Activated naive CD4-positive, alpha-beta T cell treated with anti-CD3 and anti-CD28 coated beads for 36 hours (primary cell): ENCODE measurements around the gene HEXD. TPM values are rescaled to one million over a fixed set of nuclear protein-coding genes. Genes with fewer than 3 reads are reported as not detected.

ENCODE experiments used
- CTCF ChIA-PET: fragments of 350-600 bp; sonication (Branson Sonifier 250); formaldehyde crosslinking; loops from one replicate; lab custom pipeline; 2021; ENCODE audit warnings: antibody characterized with exemption; lab: Charles Lee
- DNase-seq: peaks from one replicate; pipeline ENCODE4 v3.0.0-alpha.2; 2020
- H3K27ac Mint-ChIP-seq: one replicate; pipeline ENCODE4 v1.8.0; 2021; ENCODE audit warnings: mild to moderate bottlenecking, mixed read lengths
- H3K27me3 Mint-ChIP-seq: one replicate; pipeline ENCODE4 v1.8.0; 2021; ENCODE audit warnings: low read depth, mixed read lengths
- H3K36me3 Mint-ChIP-seq: one replicate; pipeline ENCODE4 v1.8.0; 2021; ENCODE audit warnings: low read depth, mixed read lengths
- H3K4me1 Mint-ChIP-seq: one replicate; pipeline ENCODE4 v1.8.0; 2021; ENCODE audit warnings: low read depth, mixed read lengths
- H3K4me3 Mint-ChIP-seq: one replicate; pipeline ENCODE4 v1.8.0; 2021; ENCODE audit warnings: mild to moderate bottlenecking, moderate library complexity, mixed read lengths
- H3K9me3 Mint-ChIP-seq: one replicate; pipeline ENCODE4 v1.8.0; 2021; ENCODE audit warnings: mixed read lengths
- intact Hi-C: fragments of 100-400 bp; cut with micrococcal nuclease; formaldehyde crosslinking; loops from one replicate; pipeline ENCODE4 v1.15.1; 2023
- total RNA-seq, 2 experiments: library from RNA; stranded (reverse); gene quantifications; one replicate each; pipeline ENCODE4 v1.2.3, GENCODE V29; 2021

Gene HEXD
- total RNA-seq, 2 experiments from 2014 or later, result 22.4 to 26.3 TPM

GRCh38 chr17:82443465-82444283 lies 25.5 kb downstream of the HEXD start:
- H3K9me3 Mint-ChIP-seq, result no peaks in the 10 kb centered on the region
- CTCF ChIA-PET, result no interaction called here
- DNase-seq, result no peak
- no peaks in the 10 kb centered on the region for H3K27me3 Mint-ChIP-seq
- no peak overlapping the region for H3K4me3 Mint-ChIP-seq
- no peak overlapping the region for H3K27ac Mint-ChIP-seq
- peaks cover 23% of the 10 kb centered on the region for H3K4me1 Mint-ChIP-seq
- H3K36me3 Mint-ChIP-seq, result peaks cover 27% of the 10 kb centered on the region
- intact Hi-C loops, result no loop called here

- Mint-ChIP-seq H3K36me3 (peaks cover 34% of the 10 kb centered on the region), H3K27me3 (no peaks in the 10 kb centered on the region), H3K9me3 (no peaks in the 10 kb centered on the region), H3K4me3 (no peak overlapping the region), H3K27ac (no peak overlapping the region), H3K4me1 (peaks cover 26% of the 10 kb centered on the region)
- DNase-seq, result no peak
- intact Hi-C loops, result no loop called here
- CTCF ChIA-PET, result no interaction called here
Measured at GRCh38 chr17:82444284-82444893, 26.2 kb downstream of the HEXD start.

- intact Hi-C loops, result no loop called here
- no peak for DNase-seq
- H3K4me3 Mint-ChIP-seq, result no peak overlapping the region
- no peaks in the 10 kb centered on the region for H3K9me3 Mint-ChIP-seq
- H3K27me3 Mint-ChIP-seq, result no peaks in the 10 kb centered on the region
- peaks cover 40% of the 10 kb centered on the region for H3K36me3 Mint-ChIP-seq
- no peak overlapping the region for H3K27ac Mint-ChIP-seq
- CTCF ChIA-PET, result no interaction called here
- H3K4me1 Mint-ChIP-seq, result peaks cover 26% of the 10 kb centered on the region
Measured at GRCh38 chr17:82444941-82445521, 26.9 kb downstream of the HEXD start.

GRCh38 chr17:82445542-82445941 lies 27.4 kb downstream of the HEXD start:
- peaks cover 40% of the 10 kb centered on the region for H3K36me3 Mint-ChIP-seq
- H3K9me3 Mint-ChIP-seq, result no peaks in the 10 kb centered on the region
- no peak overlapping the region for H3K27ac Mint-ChIP-seq
- intact Hi-C loops, result no loop called here
- CTCF ChIA-PET, result no interaction called here
- H3K4me1 Mint-ChIP-seq, result peaks cover 25% of the 10 kb centered on the region
- H3K27me3 Mint-ChIP-seq, result no peaks in the 10 kb centered on the region
- no peak for DNase-seq
- H3K4me3 Mint-ChIP-seq, result no peak overlapping the region

- peaks cover 27% of the 10 kb centered on the region for H3K4me1 Mint-ChIP-seq
- CTCF ChIA-PET, result interaction anchor here (1.9 kb wide), 1 partner anchor 94 kb away, joined by 5 read pairs; no protein-coding TSS in a partner anchor
Measured at GRCh38 chr17:82446124-82446523, 28.0 kb downstream of the HEXD start.

GRCh38 chr17:82446649-82447048 lies 28.5 kb downstream of the HEXD start:
- no peak for DNase-seq
- Mint-ChIP-seq H3K4me1 (peaks cover 32% of the 10 kb centered on the region), H3K27ac (peak overlapping the region; percentile 56), H3K36me3 (peaks cover 40% of the 10 kb centered on the region), H3K27me3 (no peaks in the 10 kb centered on the region), H3K4me3 (peak overlapping the region; percentile 39), H3K9me3 (no peaks in the 10 kb centered on the region)
- CTCF ChIA-PET, result interaction anchor here (1.9 kb wide), 1 partner anchor 94 kb away, joined by 5 read pairs; no protein-coding TSS in a partner anchor
- intact Hi-C loops, result no loop called here

More at GRCh38 chr17:82446124-82446523, 28.0 kb downstream of the HEXD start:
- intact Hi-C loops, result no loop called here
- Mint-ChIP-seq H3K4me3 (no peak overlapping the region), H3K9me3 (no peaks in the 10 kb centered on the region), H3K27ac (peak overlapping the region; percentile 56), H3K36me3 (peaks cover 40% of the 10 kb centered on the region), H3K27me3 (no peaks in the 10 kb centered on the region)
- no peak for DNase-seq

GRCh38 chr17:82447876-82448275 lies 29.7 kb downstream of the HEXD start:
- no peaks in the 10 kb centered on the region for H3K27me3 Mint-ChIP-seq

GRCh38 chr17:82449131-82449882 lies 31.2 kb downstream of the HEXD start:
- intact Hi-C loops, result loop anchor here (1.0 kb wide), 1 partner anchor 31 kb away; the partner anchor contains the start of genes HEXD and OGFOD3
- DNase-seq, result peak; percentile 87
- H3K4me3 Mint-ChIP-seq, result peak overlapping the region; percentile 94
- no peaks in the 10 kb centered on the region for H3K27me3 Mint-ChIP-seq
- peaks cover 36% of the 10 kb centered on the region for H3K36me3 Mint-ChIP-seq
- H3K4me1 Mint-ChIP-seq, result peaks cover 41% of the 10 kb centered on the region
- peak overlapping the region; percentile 99 for H3K27ac Mint-ChIP-seq
- H3K9me3 Mint-ChIP-seq, result peaks cover 3% of the 10 kb centered on the region
- CTCF ChIA-PET, result interaction anchor here (0.6 to 1.7 kb wide), 6 partner anchors 22 to 842 kb away, joined by 3 to 5 read pairs (median 4); no protein-coding TSS in a partner anchor

More at GRCh38 chr17:82447876-82448275, 29.7 kb downstream of the HEXD start:
- peak overlapping the region; percentile 83 for H3K27ac Mint-ChIP-seq
- CTCF ChIA-PET, result interaction anchor here (0.6 to 1.9 kb wide), 3 partner anchors 33 to 95 kb away, joined by 4 to 5 read pairs (median 5); no protein-coding TSS in a partner anchor
- H3K36me3 Mint-ChIP-seq, result peaks cover 40% of the 10 kb centered on the region
- no peaks in the 10 kb centered on the region for H3K9me3 Mint-ChIP-seq
- H3K4me1 Mint-ChIP-seq, result peaks cover 41% of the 10 kb centered on the region
- no peak overlapping the region for H3K4me3 Mint-ChIP-seq
- no peak for DNase-seq
- intact Hi-C loops, result no loop called here

GRCh38 chr17:82449883-82450356 lies 31.8 kb downstream of the HEXD start:
- Mint-ChIP-seq H3K27ac (peak overlapping the region; percentile 99), H3K27me3 (no peaks in the 10 kb centered on the region), H3K4me1 (peaks cover 41% of the 10 kb centered on the region), H3K4me3 (peak overlapping the region; percentile 94), H3K36me3 (peaks cover 36% of the 10 kb centered on the region), H3K9me3 (peaks cover 3% of the 10 kb centered on the region)
- CTCF ChIA-PET, result interaction anchor here (0.6 to 1.7 kb wide), 6 partner anchors 22 to 842 kb away, joined by 3 to 5 read pairs (median 4); no protein-coding TSS in a partner anchor
- peak; percentile 74 for DNase-seq
- intact Hi-C loops, result loop anchor here (1.0 to 2.0 kb wide), 5 partner anchors 8 to 198 kb away; partner anchors contain the start of genes FOXK2, HEXD, NARF and OGFOD3

- peaks cover 3% of the 10 kb centered on the region for H3K9me3 Mint-ChIP-seq
- intact Hi-C loops, result loop anchor here (1.0 to 2.0 kb wide), 5 partner anchors 8 to 198 kb away; partner anchors contain the start of genes FOXK2, NARF and WDR45B
- CTCF ChIA-PET, result interaction anchor here (1.3 to 1.5 kb wide), 2 partner anchors 23 to 215 kb away, joined by 4 to 5 read pairs; no protein-coding TSS in a partner anchor
- peak within 1 kb of the TSS; percentile 94 for H3K4me3 Mint-ChIP-seq
- H3K27me3 Mint-ChIP-seq, result no peaks in the 10 kb centered on the region
- peak; percentile 97 for DNase-seq
- H3K27ac Mint-ChIP-seq, result peak within 1 kb of the TSS; percentile 99
- peaks cover 41% of the 10 kb centered on the region for H3K4me1 Mint-ChIP-seq
- peaks cover 36% of the 10 kb centered on the region for H3K36me3 Mint-ChIP-seq
Measured at GRCh38 chr17:82450357-82451106, 32.4 kb downstream of the HEXD start, which contains the start of gene CYBC1. Gene CYBC1, minus strand, starts transcription at chr17:82450752. Its CDS starts 1,498 bp downstream, at chr17:82449254.

GRCh38 chr17:82452162-82452561 lies 34.0 kb downstream of the HEXD start:
- Mint-ChIP-seq H3K9me3 (peaks cover 3% of the 10 kb centered on the region), H3K36me3 (peaks cover 23% of the 10 kb centered on the region), H3K4me3 (peak overlapping the region; percentile 17), H3K4me1 (peaks cover 37% of the 10 kb centered on the region), H3K27ac (peak overlapping the region; percentile 99), H3K27me3 (no peaks in the 10 kb centered on the region)
- CTCF ChIA-PET, result no interaction called here
- DNase-seq, result no peak
- intact Hi-C loops, result no loop called here
